SH-SY5Y (cell line): ENCODE data around the gene NCKAP5.

Source experiments
- GATA2 ChIP-seq: IDR thresholded peaks from 2 replicates; pipeline ENCODE4 v1.6.1; 2011; ENCODE audit warnings: mild to moderate bottlenecking, low read depth, low read length
- GATA3 ChIP-seq: IDR thresholded peaks from 2 replicates; pipeline ENCODE4 v1.6.1; 2011; ENCODE audit warnings: low read depth, mild to moderate bottlenecking, low read length, moderate library complexity

- TF ChIP-seq GATA3 (no peak), GATA2 (no peak)
Measured at GRCh38 chr2:133452583-133452982, 115.7 kb downstream of the NCKAP5 start.
